Measurements from ENCODE around the gene NLN.

GRCh38 chr5:65693121-65693520, 28.9 kb upstream of the NLN start:
- TF ChIP-seq, protein P1, sequence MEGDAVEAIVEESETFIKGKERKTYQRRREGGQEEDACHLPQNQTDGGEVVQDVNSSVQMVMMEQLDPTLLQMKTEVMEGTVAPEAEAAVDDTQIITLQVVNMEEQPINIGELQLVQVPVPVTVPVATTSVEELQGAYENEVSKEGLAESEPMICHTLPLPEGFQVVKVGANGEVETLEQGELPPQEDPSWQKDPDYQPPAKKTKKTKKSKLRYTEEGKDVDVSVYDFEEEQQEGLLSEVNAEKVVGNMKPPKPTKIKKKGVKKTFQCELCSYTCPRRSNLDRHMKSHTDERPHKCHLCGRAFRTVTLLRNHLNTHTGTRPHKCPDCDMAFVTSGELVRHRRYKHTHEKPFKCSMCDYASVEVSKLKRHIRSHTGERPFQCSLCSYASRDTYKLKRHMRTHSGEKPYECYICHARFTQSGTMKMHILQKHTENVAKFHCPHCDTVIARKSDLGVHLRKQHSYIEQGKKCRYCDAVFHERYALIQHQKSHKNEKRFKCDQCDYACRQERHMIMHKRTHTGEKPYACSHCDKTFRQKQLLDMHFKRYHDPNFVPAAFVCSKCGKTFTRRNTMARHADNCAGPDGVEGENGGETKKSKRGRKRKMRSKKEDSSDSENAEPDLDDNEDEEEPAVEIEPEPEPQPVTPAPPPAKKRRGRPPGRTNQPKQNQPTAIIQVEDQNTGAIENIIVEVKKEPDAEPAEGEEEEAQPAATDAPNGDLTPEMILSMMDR (IDR thresholded peaks at IDR 0.05) = no peak
- TF ChIP-seq POLR2A (IDR thresholded peaks at IDR 0.05) = no peak

Measured in adrenal gland (tissue), 5 donors.